ENCODE data around the gene CYLD.
A peak's percentile ranks its signal among the peaks of the same experiment; 100 is the strongest.

The CYLD gene

DNA sequence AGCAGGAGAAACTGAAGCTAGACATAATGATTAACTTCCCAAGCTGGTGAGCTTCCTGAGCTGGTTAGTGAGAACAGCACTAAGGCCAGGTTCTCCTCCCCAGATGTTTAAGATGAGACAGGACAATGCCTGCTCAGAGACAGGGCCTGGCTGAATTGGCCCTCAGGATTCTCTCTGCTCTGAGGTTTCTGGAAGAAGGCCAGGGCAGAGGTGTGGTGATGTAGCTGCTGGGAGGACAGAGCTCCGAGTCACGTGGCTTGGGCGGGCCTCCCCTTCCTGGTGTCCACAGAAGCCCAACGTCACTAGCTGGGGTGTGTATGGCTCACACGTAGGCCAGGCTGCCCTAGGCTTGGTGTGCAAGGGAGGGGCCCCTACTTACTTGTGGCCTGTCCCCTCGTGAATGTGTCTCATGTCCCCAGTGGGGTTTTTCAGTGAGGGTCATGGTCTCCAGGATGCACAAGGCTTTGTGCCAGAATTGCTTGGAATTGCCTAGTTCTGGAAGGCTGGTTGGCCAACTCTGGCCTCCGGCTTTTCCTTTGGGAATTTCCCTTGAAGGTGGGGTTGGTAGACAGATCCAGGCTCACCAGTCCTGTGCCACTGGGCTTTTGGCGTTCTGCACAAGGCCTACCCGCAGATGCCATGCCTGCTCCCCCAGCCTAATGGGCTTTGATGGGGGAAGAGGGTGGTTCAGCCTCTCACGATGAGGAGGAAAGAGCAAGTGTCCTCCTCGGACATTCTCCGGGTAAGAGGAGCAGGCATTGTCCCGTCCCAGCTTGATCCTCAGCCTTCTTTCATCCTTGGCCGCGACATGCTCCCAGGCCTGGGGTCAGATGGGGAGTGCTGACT lies 45.1 kb upstream of the CYLD start:
- TF ChIP-seq, protein P1, sequence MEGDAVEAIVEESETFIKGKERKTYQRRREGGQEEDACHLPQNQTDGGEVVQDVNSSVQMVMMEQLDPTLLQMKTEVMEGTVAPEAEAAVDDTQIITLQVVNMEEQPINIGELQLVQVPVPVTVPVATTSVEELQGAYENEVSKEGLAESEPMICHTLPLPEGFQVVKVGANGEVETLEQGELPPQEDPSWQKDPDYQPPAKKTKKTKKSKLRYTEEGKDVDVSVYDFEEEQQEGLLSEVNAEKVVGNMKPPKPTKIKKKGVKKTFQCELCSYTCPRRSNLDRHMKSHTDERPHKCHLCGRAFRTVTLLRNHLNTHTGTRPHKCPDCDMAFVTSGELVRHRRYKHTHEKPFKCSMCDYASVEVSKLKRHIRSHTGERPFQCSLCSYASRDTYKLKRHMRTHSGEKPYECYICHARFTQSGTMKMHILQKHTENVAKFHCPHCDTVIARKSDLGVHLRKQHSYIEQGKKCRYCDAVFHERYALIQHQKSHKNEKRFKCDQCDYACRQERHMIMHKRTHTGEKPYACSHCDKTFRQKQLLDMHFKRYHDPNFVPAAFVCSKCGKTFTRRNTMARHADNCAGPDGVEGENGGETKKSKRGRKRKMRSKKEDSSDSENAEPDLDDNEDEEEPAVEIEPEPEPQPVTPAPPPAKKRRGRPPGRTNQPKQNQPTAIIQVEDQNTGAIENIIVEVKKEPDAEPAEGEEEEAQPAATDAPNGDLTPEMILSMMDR (IDR thresholded peaks at IDR 0.05; ENCODE audit: low read length), result no peak
- TF ChIP-seq EZH2phosphoT487 (IDR thresholded peaks at IDR 0.05; ENCODE audit: low read length) (no peak), EZH2 (optimal IDR thresholded peaks at IDR 0.05; ENCODE audit: low read depth, low read length) (no peak)
- H3K4me2 ChIP-seq (ENCODE audit: low read depth, low read length), result peak overlapping the region; percentile 95; the same call in 1 of the 2 replicates
- peaks cover 41% of the 10 kb centered on the region for H3K4me1 ChIP-seq (ENCODE audit: low read length)
- H4K20me1 ChIP-seq (ENCODE audit: insufficient read depth, low read length), result no peaks in the 10 kb centered on the region
- H3K27me3 ChIP-seq (replicated peaks; ENCODE audit: insufficient read depth, low read length), result no peaks in the 10 kb centered on the region
- peak; percentile 56 for DNase-seq
- H3K9me2 ChIP-seq (replicated peaks; ENCODE audit: insufficient read depth, low read length), result no peaks in the 10 kb centered on the region
- peak overlapping the region; percentile 10; the same call in 1 of the 2 replicates for H3K9ac ChIP-seq (ENCODE audit: low read length)
- no peaks in the 10 kb centered on the region for H3K9me3 ChIP-seq (replicated peaks; ENCODE audit: insufficient read depth, low read length)
- H3K79me2 ChIP-seq (ENCODE audit: low read length), result peaks cover 24% of the 10 kb centered on the region
- no peak overlapping the region for H3K4me3 ChIP-seq (ENCODE audit: low read length)
- H3K36me3 ChIP-seq (replicated peaks; ENCODE audit: insufficient read depth, low read length), result no peaks in the 10 kb centered on the region
- peaks cover 22% of the 10 kb centered on the region; the same call in 1 of the 2 replicates for H3F3A ChIP-seq (ENCODE audit: insufficient read depth, low read length)
- peak overlapping the region; percentile 45 for H2AFZ ChIP-seq (ENCODE audit: low read length)
- H3K27ac ChIP-seq (ENCODE audit: low read length), result peak overlapping the region; percentile 59; the same call in 1 of the 2 replicates

DNA sequence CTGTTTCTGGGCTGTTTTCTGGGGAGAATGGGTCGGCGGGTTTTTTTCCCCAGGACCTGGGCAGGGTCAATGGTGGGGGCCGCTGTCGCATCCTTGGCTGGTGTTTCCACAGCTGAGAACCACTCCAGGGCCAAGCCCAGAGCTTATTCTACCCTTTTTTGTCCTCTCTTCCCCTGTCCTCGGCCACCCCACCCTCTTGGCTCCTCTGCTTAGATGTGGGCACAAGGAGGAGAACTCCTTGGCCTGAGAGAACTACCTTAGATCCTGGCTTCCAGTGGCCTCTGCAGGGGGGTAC lies 44.5 kb upstream of the CYLD start:
- H3K4me1 ChIP-seq (ENCODE audit: low read length), result peaks cover 41% of the 10 kb centered on the region
- H3K9me3 ChIP-seq (replicated peaks; ENCODE audit: insufficient read depth, low read length), result no peaks in the 10 kb centered on the region
- peaks cover 22% of the 10 kb centered on the region; the same call in 1 of the 2 replicates for H3F3A ChIP-seq (ENCODE audit: insufficient read depth, low read length)
- peaks cover 24% of the 10 kb centered on the region for H3K79me2 ChIP-seq (ENCODE audit: low read length)
- peak overlapping the region; percentile 51; the same call in 1 of the 2 replicates for H3K4me3 ChIP-seq (ENCODE audit: low read length)
- peak overlapping the region; percentile 95 for H3K4me2 ChIP-seq (ENCODE audit: low read depth, low read length)
- peak overlapping the region; percentile 74 for H2AFZ ChIP-seq (ENCODE audit: low read length)
- H3K36me3 ChIP-seq (replicated peaks; ENCODE audit: insufficient read depth, low read length), result no peaks in the 10 kb centered on the region
- peak overlapping the region; percentile 53; the same call in 1 of the 2 replicates for H3K9ac ChIP-seq (ENCODE audit: low read length)
- peak overlapping the region; percentile 59; the same call in 1 of the 2 replicates for H3K27ac ChIP-seq (ENCODE audit: low read length)
- DNase-seq, result no peak
- no peaks in the 10 kb centered on the region for H3K9me2 ChIP-seq (replicated peaks; ENCODE audit: insufficient read depth, low read length)
- no peaks in the 10 kb centered on the region for H3K27me3 ChIP-seq (replicated peaks; ENCODE audit: insufficient read depth, low read length)
- TF ChIP-seq EZH2 (optimal IDR thresholded peaks at IDR 0.05; ENCODE audit: low read depth, low read length) (no peak), EZH2phosphoT487 (IDR thresholded peaks at IDR 0.05; ENCODE audit: low read length) (no peak)
- TF ChIP-seq, protein P1 (IDR thresholded peaks at IDR 0.05; ENCODE audit: low read length), result no peak
- H4K20me1 ChIP-seq (ENCODE audit: insufficient read depth, low read length), result no peaks in the 10 kb centered on the region

DNA sequence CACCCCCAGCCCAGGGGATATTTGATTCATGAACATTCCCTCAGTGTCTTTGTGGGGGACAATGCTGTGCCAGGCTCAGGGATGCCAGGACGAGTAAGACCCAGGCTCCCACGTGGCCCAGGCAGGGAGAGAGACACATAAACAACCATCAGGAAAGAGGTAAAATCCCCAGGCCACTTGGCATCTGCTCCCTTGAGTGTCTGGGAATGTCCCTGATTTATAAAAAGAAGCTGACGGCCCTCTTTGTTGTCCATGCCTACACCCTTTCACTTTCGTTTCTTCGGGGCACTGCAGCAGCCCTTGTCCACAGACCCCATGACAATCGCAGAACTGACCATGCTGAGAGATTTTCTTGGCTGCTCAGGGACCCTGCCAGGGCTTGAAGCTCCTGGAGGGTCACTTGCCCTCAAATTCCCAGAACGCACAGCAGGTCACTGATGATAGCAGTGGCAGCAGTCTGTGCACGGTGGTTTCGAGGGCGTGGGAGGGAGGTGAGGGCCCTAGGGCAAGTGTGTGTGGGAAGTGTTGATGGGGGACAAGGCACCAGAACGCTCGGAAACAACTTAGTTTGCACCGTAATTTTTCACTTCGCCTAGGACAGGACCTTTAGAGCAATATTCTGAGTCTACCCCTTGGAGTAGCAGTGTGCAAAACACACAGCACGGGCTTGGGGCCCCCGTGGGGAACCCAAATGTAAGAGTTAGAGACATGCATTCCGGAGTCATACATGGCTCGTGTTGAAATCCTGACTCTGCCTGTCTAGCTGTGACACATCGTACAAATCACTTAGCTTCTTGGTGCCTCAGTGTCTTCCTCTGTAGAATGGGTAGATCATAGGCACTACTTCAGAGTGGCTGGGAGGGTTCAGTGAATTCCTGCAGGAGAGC lies 43.8 kb upstream of the CYLD start:
- TF ChIP-seq, protein P1 (IDR thresholded peaks at IDR 0.05; ENCODE audit: low read length), result no peak
- no peak for TF ChIP-seq EZH2 (optimal IDR thresholded peaks at IDR 0.05; ENCODE audit: low read depth, low read length)
- no peak for TF ChIP-seq EZH2phosphoT487 (IDR thresholded peaks at IDR 0.05; ENCODE audit: low read length)
- H3K9me2 ChIP-seq (replicated peaks; ENCODE audit: insufficient read depth, low read length), result no peaks in the 10 kb centered on the region
- no peaks in the 10 kb centered on the region for H4K20me1 ChIP-seq (ENCODE audit: insufficient read depth, low read length)
- peak overlapping the region; percentile 59; the same call in 1 of the 2 replicates for H3K27ac ChIP-seq (ENCODE audit: low read length)
- DNase-seq, result peak; percentile 51
- H3F3A ChIP-seq (ENCODE audit: insufficient read depth, low read length), result peaks cover 22% of the 10 kb centered on the region; the same call in 1 of the 2 replicates
- peak overlapping the region; percentile 51 for H3K4me3 ChIP-seq (ENCODE audit: low read length)
- H3K4me2 ChIP-seq (ENCODE audit: low read depth, low read length), result peak overlapping the region; percentile 95
- H3K9me3 ChIP-seq (replicated peaks; ENCODE audit: insufficient read depth, low read length), result no peaks in the 10 kb centered on the region
- H3K79me2 ChIP-seq (ENCODE audit: low read length), result peaks cover 24% of the 10 kb centered on the region
- H2AFZ ChIP-seq (ENCODE audit: low read length), result peak overlapping the region; percentile 74
- peaks cover 41% of the 10 kb centered on the region for H3K4me1 ChIP-seq (ENCODE audit: low read length)
- H3K9ac ChIP-seq (ENCODE audit: low read length), result peak overlapping the region; percentile 53
- H3K36me3 ChIP-seq (replicated peaks; ENCODE audit: insufficient read depth, low read length), result no peaks in the 10 kb centered on the region
- H3K27me3 ChIP-seq (replicated peaks; ENCODE audit: insufficient read depth, low read length), result no peaks in the 10 kb centered on the region

Measured in MM.1S (cell line).